ENCODE data around the gene RIOK2. TPM values are rescaled to one million over a fixed set of nuclear protein-coding genes. Genes with fewer than 3 reads are reported as not detected.

RIOK2 gene
- total RNA-seq, 1 experiment from 2014 or later = 42.9 TPM

- ChIA-PET CTCF (no interaction called here), POLR2A (ENCODE audit: low non-redundant PET) (no interaction called here)
- Histone ChIP-seq H3K4me1 (ENCODE audit: insufficient read depth, low read length, poor library complexity, severe bottlenecking) (no peaks in the 10 kb centered on the region), H3K36me3 (ENCODE audit: insufficient read depth, low read length, poor library complexity, severe bottlenecking) (no peaks in the 10 kb centered on the region), H3K4me3 (ENCODE audit: low read depth, low read length, poor library complexity, severe bottlenecking) (no peak overlapping the region), H3K27me3 (replicated peaks; ENCODE audit: insufficient read depth, low read depth, low read length, poor library complexity) (peaks cover 1% of the 10 kb centered on the region), H3K27ac (ENCODE audit: low read depth, low read length, poor library complexity, severe bottlenecking) (no peak overlapping the region), H3K9me3 (ENCODE audit: low read depth, low read length, poor library complexity, severe bottlenecking) (no peaks in the 10 kb centered on the region)
- intact Hi-C loops (cut with micrococcal nuclease; ENCODE audit: unreplicated experiment) = no loop called here
- TF ChIP-seq CTCF (conservative IDR thresholded peaks at IDR 0.05; ENCODE audit: low read depth, low read length) = no peak
- no peak for TF ChIP-seq EZH2 (IDR thresholded peaks at IDR 0.05; ENCODE audit: borderline replicate concordance, low read depth, low read length, poor library complexity, severe bottlenecking)
- no TSS peak for BruUV-seq (replicated peaks)
- DNase-seq (ENCODE audit: low spot score) = no peak
Observed at GRCh38 chr5:97118261-97119006, 64.6 kb downstream of the RIOK2 start.

DNA sequence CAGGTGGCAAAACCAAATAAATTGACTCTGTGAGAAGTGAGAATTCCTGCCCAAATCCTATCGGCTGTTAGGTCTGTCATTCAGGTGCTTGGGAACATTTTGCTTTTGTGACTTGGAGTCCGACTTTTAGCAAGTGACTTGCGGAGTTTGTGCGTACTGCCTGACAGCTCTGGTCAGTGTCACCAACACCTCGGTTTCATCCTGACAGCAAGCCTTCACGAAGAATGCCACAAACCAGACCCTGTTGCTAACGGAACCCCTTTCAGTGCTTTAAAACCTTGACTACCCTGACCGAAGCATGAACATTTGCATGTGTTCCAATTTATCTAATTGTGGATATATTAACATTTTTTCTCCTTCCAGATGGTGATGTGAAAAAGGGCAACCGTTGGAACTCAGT, 67.1 kb downstream of the RIOK2 start:
- H3K27ac ChIP-seq (ENCODE audit: low read depth, low read length, poor library complexity, severe bottlenecking) = no peak overlapping the region
- no peak overlapping the region for H3K4me3 ChIP-seq (ENCODE audit: low read depth, low read length, poor library complexity, severe bottlenecking)
- H3K36me3 ChIP-seq (ENCODE audit: insufficient read depth, low read length, poor library complexity, severe bottlenecking) = no peaks in the 10 kb centered on the region
- no peaks in the 10 kb centered on the region for H3K9me3 ChIP-seq (ENCODE audit: low read depth, low read length, poor library complexity, severe bottlenecking)
- TF ChIP-seq EZH2 (IDR thresholded peaks at IDR 0.05; ENCODE audit: borderline replicate concordance, low read depth, low read length, poor library complexity, severe bottlenecking) (no peak), CTCF (conservative IDR thresholded peaks at IDR 0.05; ENCODE audit: low read depth, low read length) (no peak)
- no peaks in the 10 kb centered on the region for H3K4me1 ChIP-seq (ENCODE audit: insufficient read depth, low read length, poor library complexity, severe bottlenecking)
- H3K27me3 ChIP-seq (replicated peaks; ENCODE audit: insufficient read depth, low read depth, low read length, poor library complexity) = no peaks in the 10 kb centered on the region
- ChIA-PET POLR2A (ENCODE audit: low non-redundant PET) (no interaction called here), CTCF (no interaction called here)
- intact Hi-C loops (cut with micrococcal nuclease; ENCODE audit: unreplicated experiment) = no loop called here
- BruUV-seq (replicated peaks) = no TSS peak
- DNase-seq (ENCODE audit: low spot score) = no peak

- ChIA-PET POLR2A (ENCODE audit: low non-redundant PET) (no interaction called here), CTCF (no interaction called here)
- Histone ChIP-seq H3K27me3 (replicated peaks; ENCODE audit: insufficient read depth, low read depth, low read length, poor library complexity) (no peaks in the 10 kb centered on the region), H3K36me3 (ENCODE audit: insufficient read depth, low read length, poor library complexity, severe bottlenecking) (no peaks in the 10 kb centered on the region), H3K4me3 (ENCODE audit: low read depth, low read length, poor library complexity, severe bottlenecking) (no peak overlapping the region), H3K9me3 (ENCODE audit: low read depth, low read length, poor library complexity, severe bottlenecking) (no peaks in the 10 kb centered on the region), H3K27ac (ENCODE audit: low read depth, low read length, poor library complexity, severe bottlenecking) (no peak overlapping the region), H3K4me1 (ENCODE audit: insufficient read depth, low read length, poor library complexity, severe bottlenecking) (no peaks in the 10 kb centered on the region)
- DNase-seq (ENCODE audit: low spot score) = no peak
- intact Hi-C loops (cut with micrococcal nuclease; ENCODE audit: unreplicated experiment) = no loop called here
- BruUV-seq (replicated peaks) = no TSS peak
- TF ChIP-seq EZH2 (IDR thresholded peaks at IDR 0.05; ENCODE audit: borderline replicate concordance, low read depth, low read length, poor library complexity, severe bottlenecking) (no peak), CTCF (conservative IDR thresholded peaks at IDR 0.05; ENCODE audit: low read depth, low read length) (no peak)
Observed at GRCh38 chr5:97112230-97112629, 70.8 kb downstream of the RIOK2 start.
